ENCODE results near the gene MARCHF2.

The MARCHF2 gene

DNA sequence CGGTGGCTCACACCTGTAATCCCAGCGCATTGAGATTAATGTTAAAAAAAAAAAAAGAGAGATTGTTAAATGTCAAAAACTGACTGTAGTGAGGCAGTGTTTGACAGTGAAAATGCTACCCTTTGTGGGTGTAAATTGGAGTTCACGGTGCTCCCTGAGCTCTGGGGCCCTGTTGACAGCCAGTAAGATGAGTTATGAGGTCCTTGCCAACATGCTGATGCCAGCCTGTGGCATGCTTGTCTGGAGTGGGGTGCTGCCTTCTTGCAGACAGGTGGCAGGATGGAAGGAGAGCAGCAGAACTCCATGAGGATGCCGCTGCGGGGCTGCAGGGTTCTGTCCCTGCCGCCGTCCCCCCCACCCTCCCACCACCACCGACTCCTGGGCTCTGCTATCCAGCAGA is 63.4 kb downstream of the MARCHF2 start:
- H3K36me3 ChIP-seq (ENCODE audit: low read length) = peaks cover 23% of the 10 kb centered on the region

DNA sequence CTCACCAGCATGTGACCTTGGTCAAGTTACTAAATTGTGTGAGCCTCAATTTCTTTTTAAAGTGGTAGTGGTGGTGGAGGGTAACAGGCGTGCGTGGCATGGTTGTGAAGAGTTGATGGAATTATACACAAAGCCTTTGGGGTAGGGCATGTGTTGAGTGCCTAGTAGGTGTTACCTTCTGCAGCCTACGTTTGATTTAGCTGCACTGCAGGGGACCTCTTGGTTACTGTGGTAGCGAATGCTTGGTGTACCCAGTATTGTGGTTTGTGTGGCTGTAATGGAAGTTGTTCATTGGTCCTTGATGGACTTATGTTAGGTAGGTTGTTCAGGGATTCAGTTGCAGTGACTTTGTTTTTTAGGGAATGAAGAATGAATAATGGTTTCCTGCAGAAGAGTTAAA is 64.8 kb downstream of the MARCHF2 start:
- Histone ChIP-seq H3K79me2 (ENCODE audit: insufficient read depth, low read length) (peaks cover 75% of the 10 kb centered on the region), H3F3A (ENCODE audit: insufficient read depth) (peaks cover 17% of the 10 kb centered on the region)

More for the DNA sequence above, 63.4 kb downstream of the MARCHF2 start:
- Histone ChIP-seq H2AFZ (ENCODE audit: low read depth, low read length, severe bottlenecking) (no peak overlapping the region), H3K9me2 (replicated peaks; ENCODE audit: insufficient read depth, low read length) (no peaks in the 10 kb centered on the region), H3K79me2 (ENCODE audit: insufficient read depth, low read length) (peaks cover 66% of the 10 kb centered on the region), H3K9me3 (ENCODE audit: insufficient read depth, low read length) (no peaks in the 10 kb centered on the region), H3K4me2 (ENCODE audit: low read depth, low read length, poor library complexity, severe bottlenecking) (no peak overlapping the region), H3K27ac (ENCODE audit: low read depth, low read length) (no peak overlapping the region), H3K27me3 (ENCODE audit: low read length) (no peaks in the 10 kb centered on the region), H4K20me1 (ENCODE audit: low read depth, low read length) (peaks cover 15% of the 10 kb centered on the region; the same call in 1 of the 2 replicates), H3K9ac (ENCODE audit: low read length) (no peak overlapping the region), H3F3A (ENCODE audit: insufficient read depth) (peaks cover 24% of the 10 kb centered on the region), H3K4me3 (ENCODE audit: insufficient read depth, low read length, poor library complexity, severe bottlenecking) (no peak overlapping the region)
- TF ChIP-seq EZH2phosphoT487 (conservative IDR thresholded peaks at IDR 0.05; ENCODE audit: low read length) = no peak
- TF ChIP-seq, protein P1, sequence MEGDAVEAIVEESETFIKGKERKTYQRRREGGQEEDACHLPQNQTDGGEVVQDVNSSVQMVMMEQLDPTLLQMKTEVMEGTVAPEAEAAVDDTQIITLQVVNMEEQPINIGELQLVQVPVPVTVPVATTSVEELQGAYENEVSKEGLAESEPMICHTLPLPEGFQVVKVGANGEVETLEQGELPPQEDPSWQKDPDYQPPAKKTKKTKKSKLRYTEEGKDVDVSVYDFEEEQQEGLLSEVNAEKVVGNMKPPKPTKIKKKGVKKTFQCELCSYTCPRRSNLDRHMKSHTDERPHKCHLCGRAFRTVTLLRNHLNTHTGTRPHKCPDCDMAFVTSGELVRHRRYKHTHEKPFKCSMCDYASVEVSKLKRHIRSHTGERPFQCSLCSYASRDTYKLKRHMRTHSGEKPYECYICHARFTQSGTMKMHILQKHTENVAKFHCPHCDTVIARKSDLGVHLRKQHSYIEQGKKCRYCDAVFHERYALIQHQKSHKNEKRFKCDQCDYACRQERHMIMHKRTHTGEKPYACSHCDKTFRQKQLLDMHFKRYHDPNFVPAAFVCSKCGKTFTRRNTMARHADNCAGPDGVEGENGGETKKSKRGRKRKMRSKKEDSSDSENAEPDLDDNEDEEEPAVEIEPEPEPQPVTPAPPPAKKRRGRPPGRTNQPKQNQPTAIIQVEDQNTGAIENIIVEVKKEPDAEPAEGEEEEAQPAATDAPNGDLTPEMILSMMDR (IDR thresholded peaks at IDR 0.05; ENCODE audit: insufficient read depth, low read length, poor library complexity, severe bottlenecking) = no peak

DNA sequence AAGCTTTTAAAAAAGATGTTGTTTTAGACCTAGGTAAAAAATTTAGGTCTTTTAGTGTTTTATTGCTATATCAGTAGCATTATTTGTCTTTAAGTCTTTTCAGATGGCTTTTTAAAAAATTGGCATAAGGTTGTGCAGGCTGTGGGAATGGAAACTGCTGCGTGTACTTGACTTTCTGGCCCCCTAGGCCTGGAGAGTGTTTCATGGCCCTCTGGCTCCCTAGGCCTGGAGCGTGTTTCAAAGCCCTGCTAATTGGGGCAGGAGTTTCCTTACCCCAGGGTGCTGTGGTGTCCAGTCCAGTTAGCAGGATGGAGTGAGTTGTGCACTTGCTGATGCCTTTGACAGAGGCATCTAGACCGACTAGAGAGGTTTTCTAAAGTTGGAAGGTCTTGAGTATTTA is 65.5 kb downstream of the MARCHF2 start:
- peaks cover 19% of the 10 kb centered on the region; the same call in 1 of the 2 replicates for H4K20me1 ChIP-seq (ENCODE audit: low read depth, low read length)
- no peak for TF ChIP-seq EZH2phosphoT487 (conservative IDR thresholded peaks at IDR 0.05; ENCODE audit: low read length)
- no peak overlapping the region for H3K9ac ChIP-seq (ENCODE audit: low read length)
- no peak overlapping the region for H3K4me3 ChIP-seq (ENCODE audit: insufficient read depth, low read length, poor library complexity, severe bottlenecking)
- no peak overlapping the region for H3K4me2 ChIP-seq (ENCODE audit: low read depth, low read length, poor library complexity, severe bottlenecking)
- H3K79me2 ChIP-seq (ENCODE audit: insufficient read depth, low read length) = peaks cover 75% of the 10 kb centered on the region
- peaks cover 25% of the 10 kb centered on the region for H3K36me3 ChIP-seq (ENCODE audit: low read length)
- peaks cover 10% of the 10 kb centered on the region for H3F3A ChIP-seq (ENCODE audit: insufficient read depth)
- no peaks in the 10 kb centered on the region for H3K27me3 ChIP-seq (ENCODE audit: low read length)
- no peak overlapping the region for H2AFZ ChIP-seq (ENCODE audit: low read depth, low read length, severe bottlenecking)
- H3K9me3 ChIP-seq (ENCODE audit: insufficient read depth, low read length) = no peaks in the 10 kb centered on the region
- H3K27ac ChIP-seq (ENCODE audit: low read depth, low read length) = no peak overlapping the region
- no peaks in the 10 kb centered on the region for H3K9me2 ChIP-seq (replicated peaks; ENCODE audit: insufficient read depth, low read length)

More for the DNA sequence above, 64.8 kb downstream of the MARCHF2 start:
- Histone ChIP-seq H3K36me3 (ENCODE audit: low read length) (peaks cover 19% of the 10 kb centered on the region), H3K4me2 (ENCODE audit: low read depth, low read length, poor library complexity, severe bottlenecking) (no peak overlapping the region), H2AFZ (ENCODE audit: low read depth, low read length, severe bottlenecking) (no peak overlapping the region), H3K27ac (ENCODE audit: low read depth, low read length) (no peak overlapping the region), H3K9me3 (ENCODE audit: insufficient read depth, low read length) (no peaks in the 10 kb centered on the region), H3K9me2 (replicated peaks; ENCODE audit: insufficient read depth, low read length) (no peaks in the 10 kb centered on the region), H3K4me3 (ENCODE audit: insufficient read depth, low read length, poor library complexity, severe bottlenecking) (no peak overlapping the region), H4K20me1 (ENCODE audit: low read depth, low read length) (peaks cover 16% of the 10 kb centered on the region; the same call in 1 of the 2 replicates), H3K27me3 (ENCODE audit: low read length) (no peaks in the 10 kb centered on the region), H3K9ac (ENCODE audit: low read length) (no peak overlapping the region)
- TF ChIP-seq EZH2phosphoT487 (conservative IDR thresholded peaks at IDR 0.05; ENCODE audit: low read length) = no peak
- TF ChIP-seq, protein P1 (IDR thresholded peaks at IDR 0.05; ENCODE audit: insufficient read depth, low read length, poor library complexity, severe bottlenecking) = no peak

DNA sequence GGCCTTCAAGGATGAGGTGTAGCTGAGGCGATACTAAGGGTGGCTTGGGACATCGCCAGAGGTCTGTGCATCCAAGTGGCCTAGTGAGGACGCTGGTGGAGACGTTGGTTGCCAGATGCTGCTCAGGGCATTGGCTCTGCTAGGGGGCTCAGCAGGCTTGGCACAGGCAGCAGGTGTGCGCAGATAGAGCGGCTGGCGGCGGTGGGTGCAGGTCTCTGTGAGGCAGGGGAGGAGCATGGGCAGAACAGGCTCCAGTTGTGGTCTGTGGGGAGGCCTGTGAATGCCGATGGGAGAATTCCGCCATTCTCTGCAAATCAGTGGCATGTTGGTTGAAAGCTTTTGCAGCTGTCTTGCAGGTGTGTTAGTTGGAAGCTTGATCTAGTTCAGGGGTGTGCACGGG is 68.1 kb downstream of the MARCHF2 start:
- peaks cover 19% of the 10 kb centered on the region; the same call in 1 of the 2 replicates for H4K20me1 ChIP-seq (ENCODE audit: low read depth, low read length)
- no peak overlapping the region for H2AFZ ChIP-seq (ENCODE audit: low read depth, low read length, severe bottlenecking)
- TF ChIP-seq EZH2phosphoT487 (conservative IDR thresholded peaks at IDR 0.05; ENCODE audit: low read length) = no peak
- TF ChIP-seq, protein P1 (IDR thresholded peaks at IDR 0.05; ENCODE audit: insufficient read depth, low read length, poor library complexity, severe bottlenecking) = no peak
- H3K27me3 ChIP-seq (ENCODE audit: low read length) = no peaks in the 10 kb centered on the region
- no peaks in the 10 kb centered on the region for H3K9me3 ChIP-seq (ENCODE audit: insufficient read depth, low read length)
- H3K36me3 ChIP-seq (ENCODE audit: low read length) = peaks cover 15% of the 10 kb centered on the region; the same call in 1 of the 2 replicates
- no peaks in the 10 kb centered on the region for H3K9me2 ChIP-seq (replicated peaks; ENCODE audit: insufficient read depth, low read length)
- H3K9ac ChIP-seq (ENCODE audit: low read length) = no peak overlapping the region
- no peak overlapping the region for H3K4me3 ChIP-seq (ENCODE audit: insufficient read depth, low read length, poor library complexity, severe bottlenecking)
- H3F3A ChIP-seq (ENCODE audit: insufficient read depth) = no peaks in the 10 kb centered on the region
- no peak overlapping the region for H3K4me2 ChIP-seq (ENCODE audit: low read depth, low read length, poor library complexity, severe bottlenecking)
- H3K27ac ChIP-seq (ENCODE audit: low read depth, low read length) = no peak overlapping the region
- H3K79me2 ChIP-seq (ENCODE audit: insufficient read depth, low read length) = peaks cover 54% of the 10 kb centered on the region
